ENCODE results near the gene TLCD4. TPM values are rescaled to one million over a fixed set of nuclear protein-coding genes. Genes with fewer than 3 reads are reported as not detected.

The TLCD4 gene
- total RNA-seq, 1 donor from 2014 or later = 0.10 TPM

Other genes with a start within 250 kb of the TLCD4 start
- 383 TPM for gene CNN3, start 190.2 kb upstream of the TLCD4 start, total RNA-seq (ENCODE audit: unreplicated experiment)
- 4.7 TPM for gene ALG14, start 44.4 kb upstream of the TLCD4 start, total RNA-seq (ENCODE audit: unreplicated experiment)
- gene RWDD3, start 116.9 kb downstream of the TLCD4 start, total RNA-seq (ENCODE audit: unreplicated experiment) = 17.5 TPM

Measured in glutamatergic neuron (in vitro differentiated cells).